ENCODE data around the gene PLD3.
"Not testable (repeated sequence)": the region's sequence is repeated elsewhere in the genome, so short reads cannot be mapped to it uniquely, and the experiment has no call there.

The PLD3 gene

DNA sequence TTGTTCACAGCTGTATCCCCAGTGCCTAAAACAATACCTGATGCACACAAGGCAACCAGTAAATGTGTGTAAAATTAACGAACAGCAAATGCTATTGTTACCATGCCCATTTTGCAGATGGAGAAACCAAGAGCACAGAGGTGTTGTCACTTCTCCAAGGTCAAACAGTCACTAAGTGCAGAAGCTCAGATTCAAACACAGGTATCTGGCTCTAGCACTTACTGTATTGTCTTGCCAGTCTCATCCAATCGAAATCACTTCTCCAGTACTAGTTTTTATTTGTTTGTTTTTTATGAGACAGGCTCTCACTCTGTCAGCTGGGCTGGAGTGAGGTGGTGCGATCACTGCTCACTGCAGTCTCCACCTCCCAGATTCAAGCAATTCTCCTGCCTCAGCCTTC is 13.7 kb downstream of the PLD3 start:
- DNase-seq (ENCODE audit: low read depth in 1 of 2, low spot score in 1 of 2), result no peak

DNA sequence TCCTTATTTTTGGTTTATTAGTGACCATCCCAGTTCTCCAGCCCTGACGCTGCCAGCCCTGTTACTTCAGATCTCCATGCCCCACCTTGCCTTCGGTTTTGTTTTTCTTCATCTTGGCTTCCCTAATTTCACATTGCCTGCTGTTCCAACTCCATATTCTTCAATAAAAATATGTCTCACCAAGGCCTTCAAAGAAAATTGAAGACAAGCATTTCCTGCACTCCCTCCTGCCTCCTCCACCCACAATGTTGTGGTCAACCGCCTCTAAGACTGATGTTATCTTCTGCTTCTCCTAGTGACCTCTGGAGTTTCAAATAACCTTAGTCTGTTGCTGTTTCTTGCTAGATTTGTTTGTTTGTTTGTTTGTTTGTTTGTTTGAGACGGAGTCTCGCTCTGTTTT is 14.6 kb downstream of the PLD3 start:
- no peak for DNase-seq (ENCODE audit: low read depth in 1 of 2, low spot score in 1 of 2)

DNA sequence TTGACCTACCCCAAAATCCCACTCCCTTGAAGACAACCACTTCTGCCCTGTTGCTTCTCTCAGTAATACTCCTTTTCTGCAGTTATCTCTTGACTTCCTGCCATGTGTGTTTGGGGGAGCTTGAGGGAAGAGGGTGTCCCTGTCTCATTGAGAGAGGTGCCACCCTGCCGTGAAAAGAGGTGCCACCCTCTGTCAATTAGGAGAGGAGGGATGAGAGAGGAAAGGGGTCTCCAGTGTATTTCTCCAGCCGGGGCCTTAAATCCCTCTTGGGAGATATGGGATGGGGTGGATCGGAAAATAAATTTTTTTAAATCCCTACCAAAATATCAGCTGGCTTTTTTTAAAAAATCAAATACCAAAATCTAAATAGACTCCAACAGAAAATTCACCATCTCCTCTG is 16.5 kb downstream of the PLD3 start:
- DNase-seq (ENCODE audit: low read depth in 1 of 2, low spot score in 1 of 2), result no peak

DNA sequence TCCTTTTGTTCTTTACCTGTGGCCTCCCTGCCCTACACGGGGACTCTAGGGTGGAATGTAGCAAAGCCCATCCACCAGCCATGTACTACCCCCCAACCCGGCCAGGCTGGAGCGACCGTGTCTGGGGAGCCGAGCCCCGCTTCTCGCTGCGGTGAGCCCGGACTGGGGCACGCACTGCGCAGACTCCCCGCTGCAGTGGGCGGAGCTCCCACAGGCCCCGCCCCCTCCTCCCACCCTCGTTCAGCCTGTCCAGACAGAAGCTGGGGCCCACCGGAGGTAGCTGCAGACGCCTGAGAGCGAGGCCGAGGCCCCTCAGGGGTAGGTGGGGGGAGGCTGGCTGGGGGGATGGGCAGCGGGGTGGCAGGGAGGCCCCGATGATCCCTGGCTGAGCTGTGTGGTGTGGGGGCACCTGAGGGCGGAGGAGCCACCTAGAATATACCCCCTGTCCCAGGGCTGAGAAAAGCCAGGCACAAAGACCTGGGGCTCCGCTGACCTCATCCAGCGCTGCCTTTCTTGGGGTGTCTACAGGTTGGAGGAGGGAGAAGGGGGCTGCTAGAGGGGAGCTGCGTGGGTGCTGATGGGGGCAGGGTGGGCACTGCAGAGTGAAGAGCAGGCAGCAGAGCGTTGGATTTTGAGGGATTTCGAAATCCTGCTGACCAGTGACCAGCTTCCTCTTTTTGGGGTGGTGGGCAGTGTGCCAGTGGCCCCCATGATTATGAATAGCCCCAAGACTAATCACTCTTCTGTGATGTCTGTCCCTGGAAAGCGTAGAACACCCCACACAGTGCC is 17.3 kb downstream of the PLD3 start:
- DNase-seq (ENCODE audit: low read depth in 1 of 2, low spot score in 1 of 2), result peak in 1 of 2 donors; percentile 26

DNA sequence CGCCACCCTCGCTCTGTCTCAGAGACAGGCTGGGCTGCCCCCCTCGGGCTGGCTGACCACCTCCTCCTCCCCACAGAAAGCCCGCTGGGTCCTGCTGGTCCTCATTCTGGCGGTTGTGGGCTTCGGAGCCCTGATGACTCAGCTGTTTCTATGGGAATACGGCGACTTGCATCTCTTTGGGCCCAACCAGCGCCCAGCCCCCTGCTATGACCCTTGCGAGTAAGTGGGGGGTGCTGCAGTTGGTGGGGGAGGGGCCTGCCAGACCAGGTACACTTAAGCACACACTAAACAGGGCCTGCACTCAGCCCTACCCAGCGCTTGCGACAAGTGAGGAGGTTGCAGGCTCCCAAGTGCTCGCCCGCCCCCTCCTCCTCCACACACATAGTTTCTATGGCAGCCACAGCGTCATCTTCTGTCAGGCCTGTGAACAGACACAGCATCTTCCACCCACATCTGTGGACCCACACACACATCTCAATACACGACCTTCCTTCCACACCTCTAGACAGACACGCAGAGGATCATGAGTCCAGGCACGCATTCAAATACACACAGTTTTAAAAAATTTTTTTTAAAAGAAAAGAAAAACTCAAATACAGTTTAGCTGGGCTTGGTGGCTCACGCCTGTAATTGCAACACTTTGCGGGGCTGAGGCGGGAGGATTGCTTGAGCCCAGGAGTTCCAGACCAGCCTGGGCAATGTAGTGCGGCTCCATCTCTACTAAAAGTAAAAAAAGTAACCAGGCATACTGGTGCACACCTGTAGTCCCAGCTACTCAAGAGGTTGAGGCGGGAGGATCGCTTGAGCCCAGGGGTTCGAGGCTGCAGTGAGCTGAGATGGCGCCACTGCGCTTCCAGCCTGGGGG is 18.4 kb downstream of the PLD3 start:
- no peak for DNase-seq (ENCODE audit: low read depth in 1 of 2, low spot score in 1 of 2)

DNA sequence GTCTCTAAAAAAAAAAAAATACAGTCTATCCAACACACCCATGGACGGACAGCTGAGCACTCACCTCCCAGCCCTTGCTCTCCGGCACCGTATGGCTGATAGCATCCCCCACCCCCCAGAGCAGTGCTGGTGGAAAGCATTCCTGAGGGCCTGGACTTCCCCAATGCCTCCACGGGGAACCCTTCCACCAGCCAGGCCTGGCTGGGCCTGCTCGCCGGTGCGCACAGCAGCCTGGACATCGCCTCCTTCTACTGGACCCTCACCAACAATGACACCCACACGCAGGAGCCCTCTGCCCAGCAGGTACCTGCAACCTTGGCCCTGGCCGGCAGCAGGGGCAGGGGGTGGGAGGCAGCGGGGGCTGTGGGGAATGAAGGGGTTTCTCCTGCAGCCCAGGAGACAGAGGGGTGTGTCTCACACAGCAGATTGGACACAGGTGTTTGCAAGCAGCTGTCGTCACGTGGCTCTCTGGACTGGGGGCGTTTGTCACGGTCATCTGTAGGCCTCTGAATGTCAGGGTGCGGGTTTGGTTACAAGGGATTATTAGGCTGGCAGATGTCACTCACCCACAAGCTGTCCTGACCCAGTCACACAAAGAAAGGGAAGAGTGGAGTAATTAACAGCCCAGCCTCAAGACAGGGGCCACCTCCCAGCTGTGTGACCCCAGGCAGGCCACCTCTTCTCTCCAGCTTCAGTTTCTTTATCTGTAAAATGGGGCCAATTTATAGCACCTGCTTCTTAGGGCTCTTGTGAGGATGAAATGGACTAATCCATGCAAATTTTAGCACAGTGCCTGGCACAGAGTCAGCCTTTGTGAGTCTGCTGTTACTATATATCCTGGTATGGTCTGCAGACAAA is 19.3 kb downstream of the PLD3 start:
- DNase-seq (ENCODE audit: low read depth in 1 of 2, low spot score in 1 of 2), result no peak

DNA sequence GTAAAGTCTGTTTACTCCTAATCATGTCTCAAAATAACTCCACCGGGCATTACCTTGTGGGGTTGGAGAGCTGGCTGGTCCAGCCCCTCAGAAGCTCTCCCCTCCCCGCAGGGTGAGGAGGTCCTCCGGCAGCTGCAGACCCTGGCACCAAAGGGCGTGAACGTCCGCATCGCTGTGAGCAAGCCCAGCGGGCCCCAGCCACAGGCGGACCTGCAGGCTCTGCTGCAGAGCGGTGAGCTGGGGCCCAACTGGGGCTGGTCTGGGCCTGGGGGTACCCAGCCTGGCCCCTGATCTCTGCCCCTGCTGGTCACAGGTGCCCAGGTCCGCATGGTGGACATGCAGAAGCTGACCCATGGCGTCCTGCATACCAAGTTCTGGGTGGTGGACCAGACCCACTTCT is 21.3 kb downstream of the PLD3 start:
- DNase-seq (ENCODE audit: low read depth in 1 of 2, low spot score in 1 of 2), result no peak

DNA sequence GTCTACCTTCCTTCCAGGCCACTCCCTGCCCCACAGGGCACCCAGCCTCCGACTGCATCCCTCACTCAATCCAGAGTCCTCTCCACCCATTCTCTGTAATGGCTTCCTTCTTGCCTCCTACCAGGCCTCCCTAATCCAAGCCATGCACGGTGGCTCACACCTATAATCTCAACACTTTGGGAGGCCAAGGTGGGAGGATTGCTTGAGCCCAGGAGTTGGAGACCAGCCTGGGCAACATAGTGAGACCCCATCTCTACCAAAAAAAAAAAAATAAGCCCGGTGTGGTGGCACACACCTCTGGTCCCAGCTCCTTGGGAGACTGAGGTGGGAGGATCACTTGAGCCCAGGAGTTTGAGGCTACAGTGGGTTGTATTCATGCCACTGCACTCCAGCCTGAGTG is 21.8 kb downstream of the PLD3 start:
- DNase-seq (ENCODE audit: low read depth in 1 of 2, low spot score in 1 of 2), result not testable (repeated sequence)

DNA sequence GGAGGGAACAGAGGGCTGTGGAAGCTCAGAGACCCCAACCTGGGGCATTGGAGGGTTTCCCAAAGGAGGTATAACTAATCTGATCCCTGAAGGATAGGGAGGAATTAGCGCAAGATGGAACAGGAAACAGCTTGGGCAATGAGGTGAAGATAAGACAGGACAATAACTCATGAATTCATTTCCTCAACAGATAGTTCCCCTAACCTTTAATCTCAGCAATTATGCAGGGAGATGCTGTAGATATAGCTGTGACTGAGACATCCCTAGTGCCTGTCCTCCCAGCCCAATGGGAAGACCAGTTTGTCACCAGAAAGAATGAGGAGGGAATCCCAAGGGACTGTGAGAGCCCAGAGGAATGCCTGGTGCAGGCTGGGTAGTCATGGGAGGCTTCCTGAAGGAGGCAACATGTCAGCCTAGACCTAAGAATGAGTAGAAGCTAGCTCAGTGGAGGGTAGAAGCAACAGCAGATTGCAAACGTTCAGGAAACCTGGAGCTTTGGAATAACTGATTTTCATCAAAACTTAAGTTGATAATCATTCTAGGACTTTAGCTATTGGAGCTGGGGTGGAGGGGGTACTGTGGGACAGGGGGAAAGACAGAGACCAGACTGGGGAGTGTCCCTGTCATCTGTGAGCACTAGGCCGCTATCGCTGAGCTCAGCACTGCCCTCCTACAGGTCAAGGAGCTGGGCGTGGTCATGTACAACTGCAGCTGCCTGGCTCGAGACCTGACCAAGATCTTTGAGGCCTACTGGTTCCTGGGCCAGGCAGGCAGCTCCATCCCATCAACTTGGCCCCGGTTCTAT is 22.7 kb downstream of the PLD3 start:
- DNase-seq (ENCODE audit: low read depth in 1 of 2, low spot score in 1 of 2), result no peak

DNA sequence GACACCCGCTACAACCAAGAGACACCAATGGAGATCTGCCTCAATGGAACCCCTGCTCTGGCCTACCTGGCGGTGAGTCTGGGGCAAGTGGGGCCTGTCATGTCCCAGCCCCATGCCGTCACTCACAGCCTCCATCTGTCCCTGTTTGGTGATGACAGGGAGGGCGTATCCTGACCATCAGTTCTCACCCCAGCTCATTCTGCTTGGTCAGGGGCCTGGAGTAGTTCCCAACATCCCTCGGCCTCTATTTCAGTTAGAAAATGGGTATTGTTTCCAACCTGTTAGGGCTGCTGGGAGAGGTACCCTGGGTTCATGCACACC is 23.3 kb downstream of the PLD3 start:
- no peak for DNase-seq (ENCODE audit: low read depth in 1 of 2, low spot score in 1 of 2)

DNA sequence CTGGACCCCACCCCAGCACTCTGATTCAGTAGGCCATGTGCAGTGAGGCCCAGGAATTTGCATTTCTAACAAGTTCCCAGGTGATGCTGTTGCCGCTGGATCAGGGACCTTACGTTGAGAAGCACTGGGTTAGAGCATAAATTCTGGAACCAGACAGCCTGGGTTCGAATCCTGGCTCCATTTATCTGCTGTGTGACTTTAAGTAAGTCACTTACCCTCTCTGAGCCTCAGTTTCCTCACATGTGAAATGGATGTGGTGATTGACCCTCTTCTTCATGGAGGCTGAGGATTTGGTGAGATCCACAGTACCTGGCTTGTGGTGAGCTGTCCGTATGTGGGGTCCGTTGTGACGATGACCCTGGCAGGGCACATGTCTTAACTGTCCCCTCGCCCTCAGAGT is 25.6 kb downstream of the PLD3 start:
- DNase-seq (ENCODE audit: low read depth in 1 of 2, low spot score in 1 of 2), result no peak

DNA sequence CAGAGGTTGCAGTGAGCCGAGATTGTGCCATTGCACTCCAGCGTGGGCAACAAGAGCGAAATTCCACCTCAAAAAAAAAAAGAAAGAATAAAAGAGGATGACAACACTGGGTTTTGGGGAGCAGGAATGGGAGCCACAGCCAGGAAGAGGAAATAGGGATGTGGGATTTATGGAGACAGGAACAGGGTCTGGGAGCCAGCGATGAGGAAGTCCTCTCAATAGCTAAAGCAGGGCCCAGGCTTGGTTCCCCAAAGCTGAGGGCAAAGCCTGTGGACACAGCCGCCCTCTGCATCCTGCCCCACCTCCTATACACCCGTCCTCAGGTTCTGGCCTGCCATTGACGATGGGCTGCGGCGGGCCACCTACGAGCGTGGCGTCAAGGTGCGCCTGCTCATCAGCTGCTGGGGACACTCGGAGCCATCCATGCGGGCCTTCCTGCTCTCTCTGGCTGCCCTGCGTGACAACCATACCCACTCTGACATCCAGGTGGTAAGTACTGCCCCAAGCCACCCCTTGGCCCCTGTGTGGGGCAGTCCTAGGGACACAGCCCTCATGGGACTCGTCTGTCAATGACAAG is 27.9 kb downstream of the PLD3 start:
- no peak for DNase-seq (ENCODE audit: low read depth in 1 of 2, low spot score in 1 of 2)

DNA sequence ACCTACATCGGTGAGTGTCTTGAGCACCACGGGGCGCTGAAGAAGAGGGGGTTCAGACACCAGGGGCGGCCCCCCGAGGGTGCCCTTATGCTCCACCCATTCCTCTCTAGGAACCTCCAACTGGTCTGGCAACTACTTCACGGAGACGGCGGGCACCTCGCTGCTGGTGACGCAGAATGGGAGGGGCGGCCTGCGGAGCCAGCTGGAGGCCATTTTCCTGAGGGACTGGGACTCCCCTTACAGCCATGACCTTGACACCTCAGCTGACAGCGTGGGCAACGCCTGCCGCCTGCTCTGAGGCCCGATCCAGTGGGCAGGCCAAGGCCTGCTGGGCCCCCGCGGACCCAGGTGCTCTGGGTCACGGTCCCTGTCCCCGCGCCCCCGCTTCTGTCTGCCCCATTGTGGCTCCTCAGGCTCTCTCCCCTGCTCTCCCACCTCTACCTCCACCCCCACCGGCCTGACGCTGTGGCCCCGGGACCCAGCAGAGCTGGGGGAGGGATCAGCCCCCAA is 29.4 kb downstream of the PLD3 start:
- DNase-seq (ENCODE audit: low read depth in 1 of 2, low spot score in 1 of 2), result no peak

DNA sequence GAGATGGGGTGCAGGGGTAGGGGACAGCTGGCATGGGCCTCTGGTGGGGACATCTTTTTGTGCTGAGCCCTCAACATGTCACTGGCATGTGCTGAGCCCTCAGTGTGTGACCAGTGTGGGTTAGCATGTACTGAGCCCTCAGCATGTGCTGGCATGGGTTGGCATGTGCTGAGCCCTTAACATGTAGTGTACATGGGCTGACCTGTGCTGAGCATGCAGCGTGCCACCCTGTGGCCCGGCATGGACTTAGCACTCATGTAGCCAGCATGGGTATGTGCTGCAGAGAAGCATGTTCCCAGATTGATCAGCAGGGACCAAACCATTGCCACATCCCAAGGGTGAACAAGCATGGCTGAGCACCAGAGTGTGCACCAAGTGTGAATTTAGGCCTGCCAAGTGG is 30.0 kb downstream of the PLD3 start:
- no peak for DNase-seq (ENCODE audit: low read depth in 1 of 2, low spot score in 1 of 2)

DNA sequence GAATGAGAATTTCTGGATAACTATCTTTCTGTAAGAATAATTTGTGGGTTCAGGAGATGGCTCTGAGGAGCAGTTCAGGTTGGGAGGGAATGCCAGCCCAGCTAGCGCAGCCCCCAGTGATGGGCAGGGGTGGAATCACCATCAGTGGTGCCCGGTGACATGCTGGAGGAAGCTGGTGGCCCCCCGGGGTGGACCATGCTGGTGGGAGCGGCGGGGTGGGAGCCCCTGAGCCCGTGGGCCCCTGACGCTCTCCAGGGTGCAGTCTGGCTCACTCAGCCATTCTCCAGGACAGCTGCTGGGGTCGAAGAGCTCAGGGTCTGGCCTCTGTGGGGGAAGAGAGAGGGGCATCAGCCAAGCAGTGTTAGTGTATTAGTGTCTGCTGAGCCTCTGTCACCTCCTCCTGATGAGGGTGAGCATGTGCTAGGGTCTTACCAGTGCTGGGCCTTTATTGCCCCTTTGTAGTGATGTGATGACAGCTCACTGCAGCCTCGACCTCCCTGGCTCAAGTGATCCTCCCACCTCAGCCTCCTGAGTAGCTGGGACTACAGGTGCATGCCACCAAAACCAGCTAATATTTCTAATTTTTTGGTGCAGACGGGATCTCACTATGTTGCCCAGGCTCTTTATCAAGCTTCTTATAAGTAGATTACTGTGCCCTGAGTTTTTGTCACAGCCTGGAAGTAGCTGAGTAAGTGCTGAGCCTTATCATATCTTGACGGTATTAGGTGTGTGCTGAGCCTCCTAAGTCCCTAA is 31.1 kb downstream of the PLD3 start:
- DNase-seq (ENCODE audit: low read depth in 1 of 2, low spot score in 1 of 2), result no peak

DNA sequence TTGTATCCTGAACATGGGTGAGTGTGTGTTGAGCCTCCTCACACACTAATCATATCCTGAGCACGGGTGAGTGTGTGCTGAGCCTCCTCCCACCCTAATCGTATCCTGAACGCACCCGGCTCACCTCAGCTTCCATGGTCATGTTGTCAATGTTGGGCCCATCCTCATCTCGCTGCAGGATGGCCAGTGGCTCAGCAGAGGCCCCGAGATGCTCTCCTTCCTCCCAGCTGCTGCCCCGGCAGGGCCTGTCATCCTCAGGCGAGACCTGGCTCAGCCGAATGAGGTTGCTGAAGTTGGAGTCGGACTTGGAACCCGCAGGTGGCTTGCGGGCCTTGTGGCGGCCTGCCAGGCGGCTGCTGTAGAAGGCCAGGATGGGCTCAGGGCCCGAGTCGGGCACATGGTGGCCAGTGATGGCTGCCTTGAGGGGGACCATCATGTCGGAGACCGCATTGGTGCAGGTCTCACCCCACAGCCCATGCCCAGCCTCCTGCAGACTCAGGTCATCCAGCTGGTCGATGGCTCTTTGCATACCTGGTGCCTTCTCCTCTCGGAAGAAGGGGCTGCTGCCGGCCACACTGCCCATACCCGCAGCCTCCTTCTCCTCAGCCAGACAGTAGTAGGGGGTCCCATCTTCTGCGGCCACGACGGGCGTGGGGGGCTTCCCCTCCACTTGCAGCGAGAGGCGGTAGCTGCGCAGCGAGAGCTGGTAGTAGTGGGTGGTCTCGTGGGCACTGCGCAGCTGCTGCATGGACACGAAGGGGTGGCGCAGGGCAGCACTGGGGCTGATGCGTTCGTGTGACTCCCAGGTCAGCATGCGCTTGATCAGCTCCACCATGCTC is 31.9 kb downstream of the PLD3 start:
- no peak for DNase-seq (ENCODE audit: low read depth in 1 of 2, low spot score in 1 of 2)

DNA sequence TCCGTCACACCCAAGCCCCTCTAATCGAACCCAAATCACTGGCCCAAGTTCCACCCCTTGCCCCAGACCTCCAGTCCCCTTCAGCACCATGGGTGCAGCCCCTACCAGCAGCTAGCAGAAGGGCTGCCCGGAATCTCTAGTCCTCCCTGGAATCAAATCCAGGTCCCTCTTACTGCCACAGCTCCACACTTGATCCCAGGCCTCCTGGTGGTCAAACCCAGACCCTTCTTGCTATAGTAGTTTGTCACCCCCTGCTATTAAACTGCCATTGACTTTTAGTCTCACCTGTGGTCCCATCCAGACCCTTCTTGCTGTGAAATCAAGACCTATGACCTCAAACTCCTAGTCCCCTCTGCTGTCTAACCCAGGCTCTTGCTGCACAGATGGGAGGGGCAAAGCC is 32.8 kb downstream of the PLD3 start:
- no peak for DNase-seq (ENCODE audit: low read depth in 1 of 2, low spot score in 1 of 2)

DNA sequence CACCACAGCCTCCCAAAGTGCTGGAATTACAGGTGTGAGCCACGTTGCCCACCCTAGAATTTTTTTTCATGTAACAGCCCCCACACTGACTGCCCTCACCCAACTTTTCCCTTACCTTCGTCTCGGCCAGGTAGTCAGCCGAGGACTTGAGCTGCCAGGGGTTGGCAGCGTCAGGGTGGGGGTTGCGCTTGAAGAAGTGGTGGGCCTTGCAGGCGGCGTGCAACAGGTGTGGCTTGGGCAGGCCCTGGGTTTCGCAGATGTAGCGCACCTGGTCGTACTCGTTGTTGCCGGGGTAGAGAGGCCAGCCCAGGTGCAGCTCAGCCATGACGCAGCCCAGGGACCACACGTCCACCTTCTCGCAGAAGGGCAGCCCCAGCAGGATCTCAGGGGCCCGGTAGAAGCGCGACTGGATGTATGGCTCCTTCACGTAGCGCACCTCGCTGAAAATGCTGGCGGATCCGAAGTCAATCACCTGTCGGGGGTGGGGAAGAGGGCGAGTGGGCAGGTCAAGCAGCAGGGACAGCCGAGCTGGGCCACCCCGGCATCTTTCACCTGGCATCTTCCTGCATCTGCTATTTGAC is 35.3 kb downstream of the PLD3 start:
- no peak for DNase-seq (ENCODE audit: low read depth in 1 of 2, low spot score in 1 of 2)

Measured in activated CD4-positive, alpha-beta T cell treated with anti-CD3 and anti-CD28 coated beads, Interleukin-2, amount 50 U/mL, for 24 hours (primary cell).